GM21360 (cell line): ENCODE data around the gene ITGAL.
"Not testable (repeated sequence)": the region's sequence is repeated elsewhere in the genome, so short reads cannot be mapped to it uniquely, and the experiment has no call there.

Experiments
- ATAC-seq: cut with Tn5 transposase; IDR thresholded peaks from one replicate; pipeline ENCODE4 v1.9.1; 2021; ENCODE audit warnings: mild to moderate bottlenecking, moderate library complexity; ENCODE audit not compliant: unreplicated experiment

Gene ITGAL

GRCh38 chr16:30457743-30458560 lies 14.6 kb upstream of the ITGAL start:
- ATAC-seq = no peak

GRCh38 chr16:30458561-30459394 lies 13.8 kb upstream of the ITGAL start:
- ATAC-seq = peak; percentile 75

GRCh38 chr16:30459456-30459855 lies 13.1 kb upstream of the ITGAL start:
- ATAC-seq = no peak

- ATAC-seq = not testable (repeated sequence)
Measured at GRCh38 chr16:30461426-30461825, 11.1 kb upstream of the ITGAL start.

- no peak for ATAC-seq
Measured at GRCh38 chr16:30464078-30464477, 8.5 kb upstream of the ITGAL start.

- ATAC-seq = no peak
Measured at GRCh38 chr16:30470170-30470512, 2.4 kb upstream of the ITGAL start.

GRCh38 chr16:30470632-30470995 lies 1.9 kb upstream of the ITGAL start:
- ATAC-seq = no peak

GRCh38 chr16:30473231-30474073 lies 910 bp downstream of the ITGAL start:
- ATAC-seq = no peak

GRCh38 chr16:30474074-30474452 lies 1.5 kb downstream of the ITGAL start:
- no peak for ATAC-seq

- ATAC-seq = no peak
Measured at GRCh38 chr16:30474684-30475083, 2.1 kb downstream of the ITGAL start.

GRCh38 chr16:30476991-30477390 lies 4.4 kb downstream of the ITGAL start:
- ATAC-seq = no peak

GRCh38 chr16:30477773-30478172 lies 5.2 kb downstream of the ITGAL start:
- ATAC-seq = not testable (repeated sequence)

- no peak for ATAC-seq
Measured at GRCh38 chr16:30478766-30479478, 6.4 kb downstream of the ITGAL start.

- ATAC-seq = no peak
Measured at GRCh38 chr16:30481381-30481780, 8.8 kb downstream of the ITGAL start.

GRCh38 chr16:30482366-30482765 lies 9.8 kb downstream of the ITGAL start:
- ATAC-seq = no peak

GRCh38 chr16:30484887-30485286 lies 12.3 kb downstream of the ITGAL start:
- no peak for ATAC-seq

- no peak for ATAC-seq
Measured at GRCh38 chr16:30485818-30486436, 13.4 kb downstream of the ITGAL start.

- ATAC-seq = no peak
Measured at GRCh38 chr16:30488764-30489605, 16.4 kb downstream of the ITGAL start.

GRCh38 chr16:30490210-30490609 lies 17.7 kb downstream of the ITGAL start:
- no peak for ATAC-seq
